ENCODE measurements around the gene SRR. TPM values are rescaled to one million over a fixed set of nuclear protein-coding genes. Genes with fewer than 3 reads are reported as not detected.

Gene SRR
- total and polyA plus RNA-seq, 4 donors = 2.9 to 10.3 (median 4.3) TPM

- DNase-seq (ENCODE audit: low spot score) = no peak
- Histone ChIP-seq H3K4me3 (ENCODE audit: low read depth in 1 of 3, low read length in 3 of 3) (no peak overlapping the region), H3K9me3 (ENCODE audit: control insufficient read depth in 4 of 4, low read length in 3 of 4) (no peaks in the 10 kb centered on the region), H3K36me3 (ENCODE audit: control insufficient read depth in 4 of 4, insufficient read depth in 3 of 4, low read depth in 1 of 4, low read length in 3 of 4) (peaks cover 0 to 3% (median 1%) of the 10 kb centered on the region in 4 donors), H3K9ac (ENCODE audit: low read depth in 1 of 2, low read length in 2 of 2) (no peak overlapping the region), H3K4me1 (ENCODE audit: control insufficient read depth in 4 of 4, insufficient read depth in 4 of 4, low read length in 3 of 4) (peaks cover 0 to 1% (median 0%) of the 10 kb centered on the region in 4 donors), H3K27ac (ENCODE audit: low read depth in 1 of 2, low read length in 2 of 2) (no peak overlapping the region), H3K27me3 (ENCODE audit: control insufficient read depth in 4 of 4, insufficient read depth in 4 of 4, low read length in 3 of 4) (no peaks in the 10 kb centered on the region)
- TF ChIP-seq JUND (IDR thresholded peaks at IDR 0.05) (no peak), RAD21 (IDR thresholded peaks at IDR 0.05) (no peak), NR2F2 (IDR thresholded peaks at IDR 0.05) (no peak), FOXA1 (IDR thresholded peaks at IDR 0.05) (no peak), HNF4A (conservative IDR thresholded peaks at IDR 0.05) (no peak), SP1 (IDR thresholded peaks at IDR 0.05) (no peak)
- TF ChIP-seq, protein P1, sequence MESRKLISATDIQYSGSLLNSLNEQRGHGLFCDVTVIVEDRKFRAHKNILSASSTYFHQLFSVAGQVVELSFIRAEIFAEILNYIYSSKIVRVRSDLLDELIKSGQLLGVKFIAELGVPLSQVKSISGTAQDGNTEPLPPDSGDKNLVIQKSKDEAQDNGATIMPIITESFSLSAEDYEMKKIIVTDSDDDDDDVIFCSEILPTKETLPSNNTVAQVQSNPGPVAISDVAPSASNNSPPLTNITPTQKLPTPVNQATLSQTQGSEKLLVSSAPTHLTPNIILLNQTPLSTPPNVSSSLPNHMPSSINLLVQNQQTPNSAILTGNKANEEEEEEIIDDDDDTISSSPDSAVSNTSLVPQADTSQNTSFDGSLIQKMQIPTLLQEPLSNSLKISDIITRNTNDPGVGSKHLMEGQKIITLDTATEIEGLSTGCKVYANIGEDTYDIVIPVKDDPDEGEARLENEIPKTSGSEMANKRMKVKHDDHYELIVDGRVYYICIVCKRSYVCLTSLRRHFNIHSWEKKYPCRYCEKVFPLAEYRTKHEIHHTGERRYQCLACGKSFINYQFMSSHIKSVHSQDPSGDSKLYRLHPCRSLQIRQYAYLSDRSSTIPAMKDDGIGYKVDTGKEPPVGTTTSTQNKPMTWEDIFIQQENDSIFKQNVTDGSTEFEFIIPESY (IDR thresholded peaks at IDR 0.05) = no peak
- 98% methylated on average over 4 of the region's 4 CpGs for WGBS
Observed at GRCh38 chr17:2357237-2357636, 53.5 kb downstream of the SRR start.

DNA sequence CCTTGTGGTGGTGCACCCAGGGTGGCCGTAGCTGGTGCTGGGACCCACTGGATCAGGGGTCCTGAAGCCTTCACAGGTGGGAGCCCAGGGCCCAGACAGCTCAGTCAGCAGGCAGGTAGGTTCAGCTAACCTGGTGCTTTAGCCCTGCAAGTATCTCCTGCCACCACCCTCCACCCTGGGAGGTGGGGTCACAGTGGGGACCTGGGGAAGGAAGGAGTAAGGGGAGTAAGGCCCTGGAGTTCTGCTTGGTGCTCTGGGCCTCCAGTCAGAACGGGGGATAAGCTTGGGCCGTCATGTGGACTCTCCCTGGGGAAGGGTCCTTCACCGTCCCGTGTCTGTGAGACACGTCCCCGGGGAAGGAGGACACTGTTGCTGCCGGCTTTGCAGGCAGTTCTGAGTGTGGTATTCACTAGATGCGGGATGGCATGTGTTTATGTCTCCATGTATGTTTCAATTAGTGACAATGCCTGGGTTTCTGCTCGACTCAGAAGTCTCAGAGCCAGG is 54.2 kb downstream of the SRR start:
- TF ChIP-seq NR2F2 (IDR thresholded peaks at IDR 0.05) (no peak), GABPA (IDR thresholded peaks at IDR 0.05 in 1 of 2, conservative IDR thresholded peaks at IDR 0.05 in 1 of 2) (no peak), JUND (IDR thresholded peaks at IDR 0.05) (no peak), RXRA (IDR thresholded peaks at IDR 0.05) (no peak), SP1 (IDR thresholded peaks at IDR 0.05) (no peak)
- TF ChIP-seq, protein P1 (IDR thresholded peaks at IDR 0.05) = no peak

GRCh38 chr17:2361010-2361760 is 57.4 kb downstream of the SRR start:
- WGBS = 88% methylated on average over 21 of the region's 21 CpGs
- peaks cover 0 to 25% (median 3%) of the 10 kb centered on the region in 4 donors for H3K36me3 ChIP-seq (ENCODE audit: control insufficient read depth in 4 of 4, insufficient read depth in 3 of 4, low read depth in 1 of 4, low read length in 3 of 4)
- H3K4me1 ChIP-seq (ENCODE audit: control insufficient read depth in 4 of 4, insufficient read depth in 4 of 4, low read length in 3 of 4) = no peaks in the 10 kb centered on the region
- no peaks in the 10 kb centered on the region for H3K9me3 ChIP-seq (ENCODE audit: control insufficient read depth in 4 of 4, low read length in 3 of 4)
- no peak overlapping the region for H3K9ac ChIP-seq (ENCODE audit: low read depth in 1 of 2, low read length in 2 of 2)
- no peak overlapping the region for H3K27ac ChIP-seq (ENCODE audit: low read depth in 1 of 2, low read length in 2 of 2)
- no peaks in the 10 kb centered on the region for H3K27me3 ChIP-seq (ENCODE audit: control insufficient read depth in 4 of 4, insufficient read depth in 4 of 4, low read length in 3 of 4)
- H3K4me3 ChIP-seq (ENCODE audit: low read depth in 1 of 3, low read length in 3 of 3) = no peak overlapping the region
- no peak for DNase-seq (ENCODE audit: low spot score)
- TF ChIP-seq GABPA (IDR thresholded peaks at IDR 0.05 in 1 of 2, conservative IDR thresholded peaks at IDR 0.05 in 1 of 2) = no peak
- TF ChIP-seq, protein P2, sequence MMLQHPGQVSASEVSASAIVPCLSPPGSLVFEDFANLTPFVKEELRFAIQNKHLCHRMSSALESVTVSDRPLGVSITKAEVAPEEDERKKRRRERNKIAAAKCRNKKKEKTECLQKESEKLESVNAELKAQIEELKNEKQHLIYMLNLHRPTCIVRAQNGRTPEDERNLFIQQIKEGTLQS (IDR thresholded peaks at IDR 0.05) = no peak
- TF ChIP-seq MAX (IDR thresholded peaks at IDR 0.05) = no peak
- TF ChIP-seq, protein P3, sequence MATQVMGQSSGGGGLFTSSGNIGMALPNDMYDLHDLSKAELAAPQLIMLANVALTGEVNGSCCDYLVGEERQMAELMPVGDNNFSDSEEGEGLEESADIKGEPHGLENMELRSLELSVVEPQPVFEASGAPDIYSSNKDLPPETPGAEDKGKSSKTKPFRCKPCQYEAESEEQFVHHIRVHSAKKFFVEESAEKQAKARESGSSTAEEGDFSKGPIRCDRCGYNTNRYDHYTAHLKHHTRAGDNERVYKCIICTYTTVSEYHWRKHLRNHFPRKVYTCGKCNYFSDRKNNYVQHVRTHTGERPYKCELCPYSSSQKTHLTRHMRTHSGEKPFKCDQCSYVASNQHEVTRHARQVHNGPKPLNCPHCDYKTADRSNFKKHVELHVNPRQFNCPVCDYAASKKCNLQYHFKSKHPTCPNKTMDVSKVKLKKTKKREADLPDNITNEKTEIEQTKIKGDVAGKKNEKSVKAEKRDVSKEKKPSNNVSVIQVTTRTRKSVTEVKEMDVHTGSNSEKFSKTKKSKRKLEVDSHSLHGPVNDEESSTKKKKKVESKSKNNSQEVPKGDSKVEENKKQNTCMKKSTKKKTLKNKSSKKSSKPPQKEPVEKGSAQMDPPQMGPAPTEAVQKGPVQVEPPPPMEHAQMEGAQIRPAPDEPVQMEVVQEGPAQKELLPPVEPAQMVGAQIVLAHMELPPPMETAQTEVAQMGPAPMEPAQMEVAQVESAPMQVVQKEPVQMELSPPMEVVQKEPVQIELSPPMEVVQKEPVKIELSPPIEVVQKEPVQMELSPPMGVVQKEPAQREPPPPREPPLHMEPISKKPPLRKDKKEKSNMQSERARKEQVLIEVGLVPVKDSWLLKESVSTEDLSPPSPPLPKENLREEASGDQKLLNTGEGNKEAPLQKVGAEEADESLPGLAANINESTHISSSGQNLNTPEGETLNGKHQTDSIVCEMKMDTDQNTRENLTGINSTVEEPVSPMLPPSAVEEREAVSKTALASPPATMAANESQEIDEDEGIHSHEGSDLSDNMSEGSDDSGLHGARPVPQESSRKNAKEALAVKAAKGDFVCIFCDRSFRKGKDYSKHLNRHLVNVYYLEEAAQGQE (IDR thresholded peaks at IDR 0.05) = no peak
- TF ChIP-seq HNF4G (IDR thresholded peaks at IDR 0.05) = no peak
- no peak for TF ChIP-seq RAD21 (IDR thresholded peaks at IDR 0.05)
- TF ChIP-seq, protein P1 (IDR thresholded peaks at IDR 0.05) = no peak
- no peak for TF ChIP-seq JUND (IDR thresholded peaks at IDR 0.05)
- TF ChIP-seq NR2F2 (IDR thresholded peaks at IDR 0.05) = no peak
- TF ChIP-seq EGR1 (IDR thresholded peaks at IDR 0.05; ENCODE audit: low read depth in 2 of 2) = no peak
- TF ChIP-seq TAF1 (conservative IDR thresholded peaks at IDR 0.05) = no peak

More for the DNA sequence above, 54.2 kb downstream of the SRR start:
- H3K9me3 ChIP-seq (ENCODE audit: control insufficient read depth in 4 of 4, low read length in 3 of 4) = no peaks in the 10 kb centered on the region
- H3K4me3 ChIP-seq (ENCODE audit: low read depth in 1 of 3, low read length in 3 of 3) = no peak overlapping the region
- H3K4me1 ChIP-seq (ENCODE audit: control insufficient read depth in 4 of 4, insufficient read depth in 4 of 4, low read length in 3 of 4) = no peaks in the 10 kb centered on the region
- H3K27me3 ChIP-seq (ENCODE audit: control insufficient read depth in 4 of 4, insufficient read depth in 4 of 4, low read length in 3 of 4) = no peaks in the 10 kb centered on the region
- no peak overlapping the region for H3K9ac ChIP-seq (ENCODE audit: low read depth in 1 of 2, low read length in 2 of 2)
- WGBS = 95% methylated on average over 10 of the region's 10 CpGs
- no peak overlapping the region for H3K27ac ChIP-seq (ENCODE audit: low read depth in 1 of 2, low read length in 2 of 2)
- peaks cover 0 to 7% (median 2%) of the 10 kb centered on the region in 4 donors for H3K36me3 ChIP-seq (ENCODE audit: control insufficient read depth in 4 of 4, insufficient read depth in 3 of 4, low read depth in 1 of 4, low read length in 3 of 4)
- no peak for DNase-seq (ENCODE audit: low spot score)
